Measurements from ENCODE around the gene GOLGA3.

Gene GOLGA3

GRCh38 chr12:132801741-132802140, 26.9 kb downstream of the GOLGA3 start:
- TF ChIP-seq NFIC (IDR thresholded peaks at IDR 0.05): no peak
- TF ChIP-seq TAF1 (IDR thresholded peaks at IDR 0.05; ENCODE audit: low read depth): no peak
- TF ChIP-seq TCF12 (IDR thresholded peaks at IDR 0.05; ENCODE audit: low read depth): no peak
- no peak for TF ChIP-seq TEAD4 (IDR thresholded peaks at IDR 0.05)
- TF ChIP-seq EP300 (IDR thresholded peaks at IDR 0.05; ENCODE audit: borderline replicate concordance): no peak
- TF ChIP-seq RAD21 (IDR thresholded peaks at IDR 0.05; ENCODE audit: low read depth): no peak

- TF ChIP-seq YY1 (IDR thresholded peaks at IDR 0.05; ENCODE audit: low read depth) (no peak), NFIC (IDR thresholded peaks at IDR 0.05) (no peak), CREB1 (IDR thresholded peaks at IDR 0.05; ENCODE audit: low read depth) (no peak), ZBTB7A (IDR thresholded peaks at IDR 0.05; ENCODE audit: low read depth) (no peak), REST (IDR thresholded peaks at IDR 0.05; ENCODE audit: low read depth) (no peak), USF1 (IDR thresholded peaks at IDR 0.05) (no peak), EP300 (IDR thresholded peaks at IDR 0.05; ENCODE audit: borderline replicate concordance) (no peak)
Observed at GRCh38 chr12:132798836-132799235, 29.8 kb downstream of the GOLGA3 start.

GRCh38 chr12:132797820-132798570, 30.7 kb downstream of the GOLGA3 start:
- TF ChIP-seq REST (IDR thresholded peaks at IDR 0.05; ENCODE audit: low read depth) (no peak), EGR1 (IDR thresholded peaks at IDR 0.05) (no peak), TAF1 (IDR thresholded peaks at IDR 0.05; ENCODE audit: low read depth) (no peak), CREB1 (IDR thresholded peaks at IDR 0.05; ENCODE audit: low read depth) (no peak), MAX (IDR thresholded peaks at IDR 0.05) (no peak), TEAD4 (IDR thresholded peaks at IDR 0.05) (no peak), ZBTB7A (IDR thresholded peaks at IDR 0.05; ENCODE audit: low read depth) (no peak), CEBPB (IDR thresholded peaks at IDR 0.05) (no peak), USF1 (IDR thresholded peaks at IDR 0.05) (no peak), FOXM1 (IDR thresholded peaks at IDR 0.05; ENCODE audit: borderline replicate concordance, low read depth) (no peak), RAD21 (IDR thresholded peaks at IDR 0.05; ENCODE audit: low read depth) (no peak), YY1 (IDR thresholded peaks at IDR 0.05; ENCODE audit: low read depth) (no peak)

GRCh38 chr12:132795847-132796246, 32.8 kb downstream of the GOLGA3 start:
- TF ChIP-seq RAD21 (IDR thresholded peaks at IDR 0.05; ENCODE audit: low read depth) (no peak), REST (IDR thresholded peaks at IDR 0.05; ENCODE audit: low read depth) (no peak), TCF12 (IDR thresholded peaks at IDR 0.05; ENCODE audit: low read depth) (no peak), CREB1 (IDR thresholded peaks at IDR 0.05; ENCODE audit: low read depth) (no peak), FOXM1 (IDR thresholded peaks at IDR 0.05; ENCODE audit: borderline replicate concordance, low read depth) (no peak), TEAD4 (IDR thresholded peaks at IDR 0.05) (no peak), USF1 (IDR thresholded peaks at IDR 0.05) (no peak), ZBTB7A (IDR thresholded peaks at IDR 0.05; ENCODE audit: low read depth) (no peak), MAX (IDR thresholded peaks at IDR 0.05) (no peak), NFIC (IDR thresholded peaks at IDR 0.05) (no peak), TAF1 (IDR thresholded peaks at IDR 0.05; ENCODE audit: low read depth) (no peak), EP300 (IDR thresholded peaks at IDR 0.05; ENCODE audit: borderline replicate concordance) (no peak), CEBPB (IDR thresholded peaks at IDR 0.05) (no peak), EGR1 (IDR thresholded peaks at IDR 0.05) (no peak), YY1 (IDR thresholded peaks at IDR 0.05; ENCODE audit: low read depth) (no peak)
